Measurements from ENCODE around the gene APOA4.

- TF ChIP-seq CTCF (IDR thresholded peaks at IDR 0.05) (no peak), EZH2 (IDR thresholded peaks at IDR 0.05) (no peak)
Measured at GRCh38 chr11:116790167-116791001, 32.7 kb downstream of the APOA4 start.
